Motor neuron (in vitro differentiated cells): ENCODE results near the gene ADAMTS16. TPM values are rescaled to one million over a fixed set of nuclear protein-coding genes. Genes with fewer than 3 reads are reported as not detected.

ENCODE experiments used
- ATAC-seq, 8 experiments: fragments of 200-7000 bp; cut with Tn5 transposase; replicated peaks in 6 of 8; 2 replicates each; pipeline ENCODE4 v1.8.0; 2021; ENCODE audit warnings: mild to moderate bottlenecking in 8 of 8, moderate library complexity in 8 of 8
- H3K27ac ChIP-seq, 2 donors: fragments of 250-450 bp; sonication (Bioruptor Pico); 2 replicates each; pipeline ENCODE4 v1.9.0; 2021; ENCODE audit warnings: antibody characterized with exemption in 2 of 2, mild to moderate bottlenecking in 2 of 2, moderate library complexity in 1 of 2
- H3K4me1 ChIP-seq, 2 donors: fragments of 250-450 bp; sonication (Bioruptor Pico); replicated peaks in 1 of 2; 2 replicates each; pipeline ENCODE4 v1.6.1; 2021; ENCODE audit warnings: antibody characterized with exemption in 2 of 2, mild to moderate bottlenecking in 2 of 2, moderate library complexity in 1 of 2
- H3K4me3 ChIP-seq, 5 donors: fragments of 250-450 bp; sonication (Bioruptor Pico); 2 replicates each; pipeline ENCODE4 v1.9.0; 2021; ENCODE audit warnings: antibody characterized with exemption in 5 of 5, mild to moderate bottlenecking in 5 of 5, moderate library complexity in 4 of 5
- whole genome bisulfite sequencing, 10 experiments: fragments of 450-650 bp; shearing (Covaris generic); methylation state at CpG; one replicate each; pipeline ENCODE4 v1.0.0; 2022; 5-methylcytosine and 5-hydroxymethylcytosine counted together
- in situ Hi-C, 9 experiments: fragments of 400-800 bp; cut with MboI; loops; one replicate each; pipeline ENCODE4 v1.15.0; 2021; ENCODE audit warnings: low sequenced_read_pairs in 9 of 9, low pct_unique_long_range_greater_than_20kb in 2 of 9; ENCODE audit not compliant: unreplicated experiment in 9 of 9
- total RNA-seq, 8 experiments: library from RNA; unstranded; fragments of 300-600 nt; gene quantifications; 2 replicates each; pipeline versions ENCODE4 v1.2.3 to v1.2.4, GENCODE V29; 2022

Gene ADAMTS16
- total RNA-seq, 8 experiments from 2014 or later = 0.25 to 34.1 (median 1.1) TPM

DNA sequence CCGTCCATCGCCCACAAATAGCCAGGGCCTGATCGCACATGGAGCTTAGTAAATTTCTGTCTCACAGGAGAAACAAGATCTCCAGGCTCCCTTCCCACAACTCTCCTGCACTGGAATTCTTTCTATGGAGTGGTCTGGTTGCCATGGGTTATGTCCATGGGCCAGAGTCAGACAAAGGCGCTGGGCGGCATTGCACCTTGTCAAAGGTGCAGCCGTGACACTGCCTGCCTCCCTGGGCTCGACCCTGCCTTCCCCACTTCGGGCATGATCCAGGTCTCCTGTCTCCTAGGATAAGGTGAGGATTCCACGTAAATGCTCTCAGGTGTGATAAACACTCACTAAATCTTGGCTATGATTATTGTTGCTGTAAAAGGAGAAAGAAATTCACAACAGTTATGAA lies 130.0 kb downstream of the ADAMTS16 start:
- peak in 1 of 8 experiments; percentile 32 for ATAC-seq
- Histone ChIP-seq H3K4me1 (peaks cover 6 to 24% of the 10 kb centered on the region in 2 donors), H3K27ac (no peak overlapping the region), H3K4me3 (no peak overlapping the region)
- 60 to 100% (median 89%) methylated on average over 2 to 8 of the region's 9 CpGs; no CpG with 5 or more reads in 4 of the 10 experiments for WGBS, 10 experiments
- in situ Hi-C loops = no loop called here

DNA sequence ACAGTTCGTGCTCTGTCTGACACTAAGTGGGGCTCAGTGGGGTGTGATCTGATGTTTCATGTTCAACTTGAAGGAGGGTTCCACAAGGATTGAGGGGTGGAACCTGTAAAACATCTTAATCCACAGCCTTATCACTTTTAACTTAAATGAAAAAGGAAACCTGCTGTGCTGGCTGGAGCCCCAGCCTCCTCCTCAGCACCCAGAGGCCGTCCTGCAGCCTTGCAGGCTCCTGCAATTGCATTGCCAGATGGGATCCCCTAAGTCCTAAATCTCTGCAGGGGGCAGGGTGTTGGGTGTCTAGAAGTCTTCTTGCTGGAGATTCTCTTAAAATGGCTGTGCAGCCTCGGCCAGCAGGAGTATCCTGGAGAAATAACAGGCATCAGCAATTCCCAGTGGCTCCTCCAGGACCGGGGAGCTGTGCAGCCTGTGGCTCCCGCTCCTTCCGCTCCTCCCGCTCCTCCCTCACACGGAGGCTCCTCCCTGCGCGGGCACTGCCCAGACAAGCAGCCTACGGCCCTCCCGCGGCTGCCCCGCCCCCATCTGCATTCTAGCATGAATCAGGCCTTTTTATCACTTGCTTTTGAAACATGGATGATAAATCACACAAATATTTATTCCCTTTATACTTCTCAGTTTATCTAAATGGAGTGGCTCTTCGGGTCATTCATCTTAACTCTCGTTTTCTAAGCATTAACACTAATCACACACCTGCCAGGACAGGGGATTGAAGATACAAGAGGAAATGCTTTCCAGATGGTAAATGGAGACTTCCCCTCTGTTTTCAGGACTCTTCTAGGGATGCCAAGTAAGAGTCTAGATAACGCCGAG lies 131.0 kb downstream of the ADAMTS16 start:
- WGBS, 10 experiments = 19 to 100% (median 30%) methylated on average over 1 to 15 of the region's 18 CpGs
- in situ Hi-C loops = no loop called here
- Histone ChIP-seq H3K4me1 (peaks cover 6 to 22% of the 10 kb centered on the region in 2 donors), H3K27ac (peak overlapping the region; percentile 25 to 54), H3K4me3 (peak overlapping the region in 4 of 5 donors; percentile 1 to 15 (median 6))
- ATAC-seq = peak; percentile 84 to 100 (median 98)

DNA sequence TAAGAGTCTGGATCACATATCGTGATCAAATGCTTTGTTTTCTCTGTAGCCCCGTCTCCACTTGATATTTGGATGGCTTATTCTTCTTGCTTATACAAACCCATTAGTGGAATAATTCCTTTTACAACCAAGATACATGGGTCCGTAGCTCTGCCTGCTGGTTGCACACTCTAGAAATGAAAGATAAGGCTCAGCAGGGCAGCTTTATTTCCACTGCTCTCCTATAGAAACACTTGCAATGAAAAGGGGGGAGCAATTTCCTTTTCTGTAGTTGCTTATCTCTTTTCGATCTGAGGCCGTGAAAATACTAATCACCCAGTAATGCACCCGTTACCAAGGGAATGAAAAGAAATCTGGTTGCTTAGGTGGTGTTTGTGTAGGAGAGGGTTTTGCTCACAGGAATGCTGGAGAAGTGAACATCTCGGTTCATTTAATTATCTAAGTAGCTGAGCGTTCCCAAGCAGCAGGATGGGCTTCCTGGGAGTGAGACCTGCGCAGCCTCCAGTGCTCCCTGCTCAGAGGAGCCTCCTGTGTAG lies 131.7 kb downstream of the ADAMTS16 start:
- WGBS, 10 experiments = 0 to 83% (median 16%) methylated on average over 1 to 6 of the region's 9 CpGs; no CpG with 5 or more reads in 1 of the 10 experiments
- H3K27ac ChIP-seq = peak overlapping the region in 1 of 2 donors; percentile 47
- ATAC-seq = peak in 5 of 8 experiments; percentile 47 to 81 (median 61)

DNA sequence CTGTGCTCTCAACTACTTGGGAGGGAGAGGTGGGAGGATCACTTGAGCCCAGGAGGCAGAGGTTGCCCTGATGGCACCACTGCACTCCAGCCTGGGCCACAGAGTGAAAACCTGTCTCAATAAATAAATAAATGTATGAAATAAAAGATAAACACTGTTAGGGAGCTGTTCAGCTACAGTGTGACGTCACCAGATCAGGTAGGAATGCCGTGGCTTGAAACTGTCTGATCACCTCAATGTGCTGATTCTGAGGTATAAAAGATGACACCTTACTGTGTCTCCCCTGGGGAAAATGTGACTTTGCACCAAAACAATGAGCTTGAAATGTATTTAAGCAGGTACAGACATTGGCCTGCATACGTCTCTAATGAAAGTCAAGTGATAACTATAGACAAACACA lies 133.3 kb downstream of the ADAMTS16 start:
- in situ Hi-C loops = no loop called here
- Histone ChIP-seq H3K4me1 (peaks cover 6 to 22% of the 10 kb centered on the region in 2 donors), H3K27ac (no peak overlapping the region), H3K4me3 (no peak overlapping the region)
- no peak for ATAC-seq
- 80 to 100% (median 91%) methylated on average over 1 to 3 of the region's 3 CpGs; no CpG with 5 or more reads in 2 of the 10 experiments for WGBS, 10 experiments

More for the DNA sequence above, 131.7 kb downstream of the ADAMTS16 start:
- H3K4me1 ChIP-seq = peaks cover 6 to 18% of the 10 kb centered on the region in 2 donors
- in situ Hi-C loops = no loop called here
- H3K4me3 ChIP-seq = peak overlapping the region in 3 of 5 donors; percentile 1 to 15 (median 4)

DNA sequence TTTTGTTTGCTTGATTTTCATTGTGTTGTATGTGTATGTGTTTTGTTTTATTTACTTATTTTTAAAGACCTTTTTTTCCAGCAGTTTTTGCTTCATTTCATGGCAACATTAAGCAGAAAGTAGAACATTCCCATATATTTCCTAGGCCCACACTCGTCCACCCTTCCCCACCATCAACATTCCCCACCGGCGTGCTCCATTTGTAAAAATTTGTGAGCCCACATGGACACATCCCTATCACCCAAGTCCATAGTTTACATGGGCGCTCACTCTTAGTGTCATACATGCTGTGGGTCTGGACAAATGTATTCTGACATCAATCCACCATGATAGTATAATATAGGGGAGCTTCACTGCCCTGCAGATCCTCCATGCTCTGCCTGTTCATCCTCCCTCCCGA lies 133.8 kb downstream of the ADAMTS16 start:
- in situ Hi-C loops = no loop called here
- no peak for ATAC-seq
- H3K27ac ChIP-seq = no peak overlapping the region
- H3K4me1 ChIP-seq = peaks cover 6 to 22% of the 10 kb centered on the region in 2 donors
- no peak overlapping the region for H3K4me3 ChIP-seq
- WGBS, 10 experiments = 72 to 100% (median 94%) methylated on average over 3 to 5 of the region's 5 CpGs; no CpG with 5 or more reads in 1 of the 10 experiments

DNA sequence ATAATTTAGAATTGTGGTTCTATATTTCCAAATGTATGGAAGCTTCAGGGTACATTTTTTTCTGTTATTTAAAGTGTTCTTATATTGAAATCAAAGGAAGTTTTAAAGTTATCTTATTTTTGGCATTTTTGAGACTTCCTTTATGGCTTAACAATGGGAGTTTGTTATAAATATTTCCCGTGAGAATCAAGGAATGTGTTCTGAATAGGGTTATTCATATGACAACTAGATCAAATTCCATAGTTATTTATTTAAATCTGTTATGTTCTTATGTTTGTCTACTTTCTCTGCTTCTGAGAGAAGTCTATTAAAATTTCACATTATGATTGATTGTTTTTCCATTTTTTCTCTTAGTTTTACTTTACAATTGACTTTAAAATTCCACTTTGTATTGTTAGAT lies 135.1 kb downstream of the ADAMTS16 start:
- no peak overlapping the region for H3K4me3 ChIP-seq
- 11 to 100% (median 96%) methylated on average over 1 of the region's 1 CpG for WGBS, 10 experiments
- in situ Hi-C loops = no loop called here
- ATAC-seq = no peak
- peaks cover 6 to 18% of the 10 kb centered on the region in 2 donors for H3K4me1 ChIP-seq
- H3K27ac ChIP-seq = no peak overlapping the region

DNA sequence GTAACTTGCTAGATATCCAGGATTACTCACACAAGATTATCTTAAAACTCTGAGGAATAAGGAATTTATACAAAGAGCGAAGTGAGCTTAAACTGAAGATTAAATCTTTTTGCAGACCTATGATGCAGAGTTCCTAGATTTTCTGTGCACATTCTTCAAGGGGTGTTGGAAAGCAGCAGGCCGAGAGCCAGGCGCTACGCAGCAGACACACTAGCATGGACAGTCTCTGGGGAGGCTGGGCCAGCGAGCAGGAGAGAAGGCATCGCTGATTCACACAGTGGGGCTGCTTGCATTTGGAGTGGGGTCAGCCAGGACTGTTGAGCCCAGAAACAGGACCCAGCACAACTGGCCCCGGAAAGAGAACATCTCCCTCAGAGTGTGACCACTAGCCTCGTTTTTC lies 136.3 kb downstream of the ADAMTS16 start:
- H3K27ac ChIP-seq = no peak overlapping the region
- H3K4me1 ChIP-seq = peaks cover 2 to 14% of the 10 kb centered on the region in 2 donors
- H3K4me3 ChIP-seq = no peak overlapping the region
- no peak for ATAC-seq
- 63 to 98% (median 87%) methylated on average over 1 to 8 of the region's 8 CpGs for WGBS, 10 experiments
- in situ Hi-C loops = no loop called here

DNA sequence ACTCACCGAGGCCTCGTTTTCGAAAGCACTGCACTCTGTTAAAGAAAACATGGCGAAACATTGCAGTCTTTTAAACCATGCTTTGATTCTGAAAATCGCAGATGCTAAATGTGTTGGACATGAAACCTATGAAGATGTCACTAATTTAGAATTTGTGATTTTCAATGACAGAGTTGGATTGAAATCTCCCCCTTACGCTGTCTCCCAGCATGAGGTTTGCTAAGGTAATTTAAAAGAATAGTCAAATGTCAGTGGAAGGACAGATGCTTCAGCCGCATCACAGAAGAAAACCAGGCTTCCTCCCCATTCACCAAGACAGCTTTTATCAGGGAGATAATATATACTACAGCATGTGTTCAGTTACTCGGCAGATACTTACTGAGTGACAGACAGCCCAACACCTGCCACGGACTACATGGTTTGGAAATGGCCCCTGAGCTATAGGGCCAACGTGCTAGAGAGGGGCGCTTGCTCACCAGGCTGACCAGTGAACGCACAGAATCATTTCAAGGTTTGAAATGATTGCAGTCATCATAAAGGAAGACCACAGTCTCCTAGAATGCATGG lies 136.9 kb downstream of the ADAMTS16 start:
- Histone ChIP-seq H3K27ac (no peak overlapping the region), H3K4me1 (peaks cover 0 to 14% of the 10 kb centered on the region in 2 donors), H3K4me3 (no peak overlapping the region)
- no peak for ATAC-seq
- WGBS, 10 experiments = 27 to 93% (median 69%) methylated on average over 2 to 12 of the region's 12 CpGs
- in situ Hi-C loops = no loop called here

DNA sequence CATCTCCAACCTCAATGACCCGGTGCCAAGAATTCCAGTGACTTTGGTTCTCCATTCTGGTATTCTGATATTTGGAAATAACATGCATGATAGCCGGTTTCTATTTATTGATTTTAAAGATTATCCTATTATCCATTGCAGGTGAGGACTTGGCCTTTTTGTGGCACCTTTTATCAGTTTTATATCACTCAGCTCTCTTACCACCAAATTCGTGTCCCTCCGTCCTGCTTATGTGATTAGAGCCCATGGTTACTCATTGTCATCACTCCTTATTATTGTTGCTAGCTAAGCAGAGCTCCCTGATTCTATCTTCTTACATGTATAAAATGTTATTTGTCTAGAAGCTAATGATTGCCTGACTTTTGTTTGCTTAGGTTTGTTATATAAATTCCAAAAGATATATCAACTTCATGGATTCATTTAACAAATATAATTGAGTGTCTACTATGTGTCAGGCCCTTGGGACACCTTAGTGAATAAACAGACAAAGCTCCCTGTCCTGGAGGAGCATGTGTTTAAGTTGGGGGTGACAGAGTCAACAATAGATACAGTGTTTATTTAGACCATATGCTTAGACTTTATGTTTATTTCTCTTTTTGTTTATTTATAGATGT lies 138.2 kb downstream of the ADAMTS16 start:
- in situ Hi-C loops = no loop called here
- WGBS, 10 experiments = 60 to 100% (median 90%) methylated on average over 1 to 4 of the region's 4 CpGs

DNA sequence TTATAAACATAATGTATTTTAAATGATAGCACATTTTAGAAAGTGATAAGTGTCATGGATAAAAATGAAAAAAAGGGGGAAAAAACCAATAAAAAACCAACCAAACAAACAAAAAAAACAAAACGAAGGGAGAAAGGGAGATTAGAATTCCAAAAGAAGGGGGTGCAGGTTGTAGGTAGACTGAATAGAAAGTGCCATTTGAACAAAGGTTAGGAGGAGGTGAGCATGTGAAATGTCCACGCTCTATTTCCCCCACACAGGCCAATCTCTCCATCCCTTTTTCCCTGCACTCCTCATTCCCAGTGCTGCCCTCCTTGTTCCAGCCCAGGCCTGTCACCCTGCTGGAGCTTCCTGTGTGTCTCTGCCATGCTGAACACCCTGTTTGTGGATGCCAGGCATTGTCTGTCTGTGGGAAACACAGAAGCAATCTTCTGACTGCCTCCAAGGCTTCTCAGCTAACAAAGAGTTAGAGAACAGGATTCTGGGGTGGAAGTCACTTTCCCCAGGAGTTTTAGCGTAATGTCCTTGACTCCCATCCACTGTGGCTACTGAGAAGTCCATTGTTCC lies 138.8 kb downstream of the ADAMTS16 start:
- ATAC-seq = peak in 3 of 8 experiments; percentile 37 to 64 (median 55)
- H3K27ac ChIP-seq = no peak overlapping the region
- in situ Hi-C loops = no loop called here
- WGBS, 10 experiments = 47 to 100% (median 77%) methylated on average over 1 to 3 of the region's 3 CpGs
- H3K4me3 ChIP-seq = no peak overlapping the region
- peaks cover 0 to 7% of the 10 kb centered on the region in 2 donors for H3K4me1 ChIP-seq

More for the DNA sequence above, 138.2 kb downstream of the ADAMTS16 start:
- H3K4me1 ChIP-seq = peaks cover 0 to 7% of the 10 kb centered on the region in 2 donors
- no peak overlapping the region for H3K4me3 ChIP-seq
- no peak overlapping the region for H3K27ac ChIP-seq
- ATAC-seq = no peak

DNA sequence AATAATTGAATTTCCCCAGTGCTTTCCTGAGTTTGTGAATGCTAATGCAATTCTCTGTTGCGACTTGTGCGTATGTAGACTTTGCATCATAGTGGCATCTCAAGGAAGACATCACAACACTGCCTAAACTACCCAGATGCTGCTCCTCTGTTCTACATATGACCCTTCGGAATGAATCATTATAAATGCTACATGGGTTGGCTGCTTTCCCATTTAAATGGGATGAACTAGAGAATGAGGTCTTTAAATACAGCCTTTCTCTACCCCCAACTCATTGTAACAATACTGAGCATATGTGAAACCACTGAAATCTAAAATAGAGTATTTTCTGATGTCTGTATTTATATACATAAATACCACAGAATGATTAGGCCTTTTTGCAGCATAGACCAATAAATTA lies 145.8 kb downstream of the ADAMTS16 start:
- in situ Hi-C loops = no loop called here
- H3K4me3 ChIP-seq = no peak overlapping the region
- no peak overlapping the region for H3K27ac ChIP-seq
- 0 to 100% (median 64%) methylated on average over 1 to 3 of the region's 3 CpGs; no CpG with 5 or more reads in 2 of the 10 experiments for WGBS, 10 experiments
- H3K4me1 ChIP-seq = peaks cover 0 to 6% of the 10 kb centered on the region in 2 donors
- ATAC-seq = peak in 1 of 8 experiments; percentile 32

DNA sequence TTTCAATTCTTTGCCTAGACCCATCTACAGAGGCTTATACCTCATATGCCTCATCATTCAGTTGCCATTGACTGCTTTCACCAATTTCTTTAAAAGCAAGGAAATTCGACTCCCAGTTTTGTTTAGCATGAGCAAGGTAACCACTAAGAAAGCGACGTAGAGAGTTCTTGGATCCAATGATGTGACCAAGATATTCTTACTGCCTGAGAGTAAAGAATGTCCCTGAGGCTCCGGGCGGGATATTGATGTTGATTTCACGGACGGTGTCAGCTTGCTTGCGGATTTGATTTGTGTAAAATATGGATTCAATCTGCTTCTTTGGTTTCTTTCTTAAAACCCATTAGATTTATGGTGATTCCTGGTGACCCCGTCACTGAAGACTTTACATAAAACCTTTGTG lies 147.3 kb downstream of the ADAMTS16 start:
- no peak overlapping the region for H3K4me3 ChIP-seq
- peak in 1 of 8 experiments; percentile 68 for ATAC-seq
- H3K27ac ChIP-seq = no peak overlapping the region
- WGBS, 10 experiments = 47 to 92% (median 75%) methylated on average over 1 to 9 of the region's 9 CpGs; no CpG with 5 or more reads in 2 of the 10 experiments
- peaks cover 0 to 6% of the 10 kb centered on the region in 2 donors for H3K4me1 ChIP-seq
- in situ Hi-C loops = no loop called here
